H1 (cell line): ENCODE results near the gene ACOT11. TPM values are rescaled to one million over a fixed set of nuclear protein-coding genes. Genes with fewer than 3 reads are reported as not detected.
A peak's percentile ranks its signal among the peaks of the same experiment; 100 is the strongest.

Source experiments
- CTCF ChIA-PET: fragments of 300-600 bp; sonication (Branson Sonifier 250); formaldehyde crosslinking; loops from one replicate; lab custom pipeline; 2021; ENCODE audit not compliant: partially characterized antibody; lab: Charles Lee
- POLR2A ChIA-PET: fragments of 300-600 bp; sonication (Branson Sonifier 250); formaldehyde crosslinking; loops from one replicate; lab custom pipeline; 2021; ENCODE audit warnings: inconsistent platforms; ENCODE audit not compliant: partially characterized antibody; lab: Charles Lee
- DNase-seq, 2 experiments: peaks; one replicate each; pipeline versions ENCODE4 v3.0.0 to v3.0.0-alpha.2; 2010 to 2022; ENCODE audit warnings: low spot score in 2 of 2, low read depth in 1 of 2, mixed read lengths in 1 of 2
- FAIRE-seq: peaks from 2 replicates; lab custom pipeline; 2011; peaks lifted over from hg19 to GRCh38; lab: Jason Lieb, UNC
- H2AFZ ChIP-seq: 2 replicates; pipeline ENCODE4 v1.8.1; 2012; ENCODE audit warnings: low read length, inconsistent platforms
- H2AK5ac ChIP-seq: 2 replicates; pipeline ENCODE4 v1.6.1; 2013; ENCODE audit warnings: low read depth, low read length
- H2BK120ac ChIP-seq: replicated peaks from 2 replicates; pipeline ENCODE3; 2013; ENCODE audit warnings: low read depth, low read length, inconsistent platforms
- H2BK12ac ChIP-seq: 2 replicates; pipeline ENCODE4 v1.6.1; 2013; ENCODE audit warnings: low read depth, low read length
- H2BK15ac ChIP-seq: 2 replicates; pipeline ENCODE4 v1.6.1; 2013; ENCODE audit warnings: low read length
- H2BK20ac ChIP-seq: 2 replicates; pipeline ENCODE4 v1.6.1; 2013; ENCODE audit warnings: low read length
- H2BK5ac ChIP-seq: 2 replicates; pipeline ENCODE4 v1.6.1; 2013; ENCODE audit warnings: low read depth, low read length
- H3K14ac ChIP-seq: 2 replicates; pipeline ENCODE4 v1.6.1; 2013; ENCODE audit warnings: inconsistent platforms; ENCODE audit not compliant: insufficient read length
- H3K18ac ChIP-seq: 2 replicates; pipeline ENCODE4 v1.6.1; 2013; ENCODE audit warnings: low read length; ENCODE audit errors: extremely low read depth
- H3K23ac ChIP-seq: 2 replicates; pipeline ENCODE4 v1.6.1; 2013; ENCODE audit warnings: inconsistent platforms; ENCODE audit not compliant: insufficient read length
- H3K23me2 ChIP-seq: 2 replicates; pipeline ENCODE4 v1.6.1; 2013; ENCODE audit warnings: low read depth, low read length
- H3K27ac ChIP-seq: 2 replicates; pipeline ENCODE4 v1.6.1; 2011; ENCODE audit warnings: low read depth, low read length, inconsistent platforms
- H3K27me3 ChIP-seq, 4 experiments: replicated peaks in 1 of 4; 1 replicate in 1 of 4; 2 replicates in 3 of 4; pipeline versions ENCODE4 v1.6.1 to v1.8.1; 2011 to 2013; ENCODE audit warnings: low read length in 3 of 4, mild to moderate bottlenecking in 3 of 4, inconsistent platforms in 2 of 4, mixed read lengths in 2 of 4, moderate library complexity in 1 of 4; ENCODE audit not compliant: control insufficient read depth in 3 of 4, insufficient read depth in 3 of 4; ENCODE audit errors: extremely low read depth in 1 of 4
- H3K36me3 ChIP-seq, 4 experiments: 2 replicates each; pipeline versions ENCODE4 v1.6.1 to v1.8.1; 2011 to 2013; ENCODE audit warnings: mild to moderate bottlenecking in 4 of 4, low read length in 3 of 4, moderate library complexity in 2 of 4, control low read depth in 1 of 4, inconsistent platforms in 1 of 4; ENCODE audit not compliant: insufficient read depth in 4 of 4, control insufficient read depth in 2 of 4
- H3K4ac ChIP-seq: replicated peaks from 2 replicates; pipeline ENCODE3; 2013; ENCODE audit warnings: low read length, low read depth, mixed read lengths, inconsistent platforms; ENCODE audit not compliant: insufficient read length
- H3K4me1 ChIP-seq, 4 experiments: replicated peaks in 1 of 4; 1 replicate in 1 of 4; 2 replicates in 3 of 4; pipeline versions ENCODE4 v1.6.1 to v1.8.1; 2011 to 2013; ENCODE audit warnings: low read length in 3 of 4, inconsistent platforms in 2 of 4, mixed read lengths in 1 of 4; ENCODE audit not compliant: insufficient read depth in 4 of 4, control insufficient read depth in 3 of 4
- H3K4me2 ChIP-seq, 2 experiments: 2 replicates each; pipeline versions ENCODE4 v1.6.1 to v1.8.1; 2011 to 2013; ENCODE audit warnings: low read depth in 2 of 2, low read length in 2 of 2, control low read depth in 1 of 2, inconsistent platforms in 1 of 2, mild to moderate bottlenecking in 1 of 2; ENCODE audit not compliant: insufficient read depth in 1 of 2
- H3K4me3 ChIP-seq, 4 experiments: fragments of 200-600, 300-600 bp in 1 of 4; sonication (generic), shearing (Covaris generic), sonication (Bioruptor Twin) in 1 of 4; 2 replicates each; pipeline versions ENCODE4 v1.5.1 to v1.8.1; 2011 to 2016; ENCODE audit warnings: low read length in 4 of 4, low read depth in 3 of 4, control low read depth in 2 of 4, inconsistent platforms in 2 of 4, mild to moderate bottlenecking in 2 of 4, mixed read lengths in 1 of 4, moderate library complexity in 1 of 4; ENCODE audit not compliant: insufficient read depth in 2 of 4; ENCODE audit errors: extremely low read depth in 1 of 4
- H3K56ac ChIP-seq: replicated peaks from 2 replicates; pipeline ENCODE3; 2013; ENCODE audit warnings: low read depth, mild to moderate bottlenecking, mixed read lengths, low read length, inconsistent platforms; ENCODE audit not compliant: insufficient read length
- H3K79me1 ChIP-seq: 2 replicates; pipeline ENCODE4 v1.6.1; 2013; ENCODE audit warnings: low read depth, low read length, control low read depth
- H3K79me2 ChIP-seq, 2 experiments: 2 replicates each; pipeline versions ENCODE4 v1.6.1 to v1.8.1; 2012 to 2013; ENCODE audit warnings: low read length in 2 of 2, mild to moderate bottlenecking in 2 of 2, inconsistent platforms in 1 of 2; ENCODE audit not compliant: insufficient read depth in 2 of 2, control insufficient read depth in 1 of 2
- H3K9ac ChIP-seq, 4 experiments: replicated peaks in 1 of 4; 1 replicate in 1 of 4; 2 replicates in 3 of 4; pipeline versions ENCODE4 v1.6.1 to v1.8.1; 2011 to 2013; ENCODE audit warnings: low read depth in 3 of 4, low read length in 3 of 4, control low read depth in 2 of 4, mild to moderate bottlenecking in 2 of 4, moderate library complexity in 2 of 4, inconsistent platforms in 1 of 4; ENCODE audit errors: extremely low read depth in 1 of 4
- H3K9me3 ChIP-seq, 2 experiments: 2 replicates each; pipeline versions ENCODE4 v1.6.1 to v1.8.1; 2012 to 2013; ENCODE audit warnings: mild to moderate bottlenecking in 2 of 2, moderate library complexity in 2 of 2, control low read depth in 1 of 2, inconsistent platforms in 1 of 2, low read depth in 1 of 2, low read length in 1 of 2, mixed read lengths in 1 of 2; ENCODE audit not compliant: insufficient read depth in 2 of 2
- H4K20me1 ChIP-seq, 2 experiments: replicated peaks in 1 of 2; 2 replicates each; pipeline versions ENCODE3 to v1.8.1; 2011 to 2013; ENCODE audit warnings: inconsistent platforms in 2 of 2, low read length in 2 of 2, mild to moderate bottlenecking in 1 of 2; ENCODE audit not compliant: insufficient read depth in 2 of 2, control insufficient read depth in 1 of 2
- H4K5ac ChIP-seq: 2 replicates; pipeline ENCODE4 v1.6.1; 2013; ENCODE audit warnings: low read length, low read depth, mixed read lengths, inconsistent platforms; ENCODE audit not compliant: insufficient read length
- H4K8ac ChIP-seq: 2 replicates; pipeline ENCODE4 v1.8.0; 2013; ENCODE audit warnings: mild to moderate bottlenecking, moderate library complexity, low read length, inconsistent platforms; ENCODE audit not compliant: insufficient read depth; ENCODE audit errors: extremely low read depth
- H4K91ac ChIP-seq: replicated peaks from 2 replicates; pipeline ENCODE3; 2013; ENCODE audit warnings: low read length, mixed read lengths, inconsistent platforms; ENCODE audit not compliant: insufficient read length
- WGBS, 2 experiments: shearing (Covaris generic) in 1 of 2; methylation state at CpG; one replicate each; pipeline versions ENCODE4 v1.1.6 to v1.1.7; 2013 to 2015; ENCODE audit warnings: low lambda C conversion rate in 2 of 2, mixed read lengths in 2 of 2, inconsistent platforms in 1 of 2, low coverage in 1 of 2, missing lambda C conversion rate in 1 of 2; ENCODE audit not compliant: insufficient replicate concordance in 2 of 2, insufficient coverage in 1 of 2, insufficient read length in 1 of 2; ENCODE audit errors: extremely low coverage in 1 of 2, missing lambda C conversion rate in 1 of 2; 5-methylcytosine and 5-hydroxymethylcytosine counted together
- polyA plus RNA-seq, 7 experiments: library from polyadenylated mRNA; depleted of rRNA in 3 of 7; stranded (reverse) in 5 of 7; unstranded in 2 of 7; fragments of >200 nt in 5 of 7; fragments of 200-250 nt in 2 of 7; gene quantifications; 1 replicate in 5 of 7; 2 replicates in 1 of 7; 4 replicates in 1 of 7; pipeline versions ENCODE4 v1.2.1 to v1.2.3, GENCODE V29; 2011 to 2013; ENCODE audit warnings: missing spikeins in 2 of 7, mixed read lengths in 2 of 7
- total RNA-seq: library from RNA; stranded (reverse); fragmentation: NEBNext Ultra II Directional; extraction: Animal tissue kit (Norgen Biotek cat#: 25700); gene quantifications from 2 replicates; pipeline ENCODE4 v1.2.1, GENCODE V29; 2021

The ACOT11 gene
- total and polyA plus RNA-seq, 2 of the 8 experiments (the other 6 are each of a cell fraction or from before 2014, with no cell fraction given): 3.8 to 4.5 TPM

DNA sequence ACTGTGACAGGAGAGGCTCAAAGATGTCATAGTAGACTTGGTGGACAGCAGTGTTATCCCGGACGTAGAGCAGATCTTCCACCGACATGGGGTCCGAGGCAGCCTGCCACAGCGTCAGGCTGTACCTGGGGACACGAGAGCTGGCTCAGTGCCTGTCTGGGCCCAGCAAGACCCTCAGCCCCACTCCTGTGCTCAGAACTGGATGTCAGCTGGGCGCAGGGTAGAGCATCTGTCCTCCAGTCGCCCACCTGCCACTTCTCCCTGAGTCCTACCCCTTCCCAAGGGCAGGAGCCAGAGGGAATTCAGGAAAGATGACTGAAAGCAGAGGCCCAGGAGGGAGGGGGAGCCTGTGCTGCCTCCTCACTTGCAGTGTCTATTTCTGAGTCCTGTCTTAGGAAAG, 63.6 kb downstream of the ACOT11 start:
- no peak for DNase-seq
- FAIRE-seq: no peak
- Histone ChIP-seq H2BK120ac (no peak overlapping the region), H2AK5ac (peak overlapping the region; percentile 83), H2AFZ (no peak overlapping the region), H3K79me2 (no peaks in the 10 kb centered on the region), H3K27ac (no peak overlapping the region; the same call in 1 of the 2 replicates), H3K9me3 (no peaks in the 10 kb centered on the region), H3K23ac (no peak overlapping the region), H4K8ac (no peak overlapping the region), H3K4me1 (peaks cover 5 to 18% (median 11%) of the 10 kb centered on the region in 4 experiments), H2BK5ac (peak overlapping the region; percentile 26), H3K18ac (0 out of 2 replicates have a peak overlapping the region, but pooled peaks have one; percentile 13), H3K14ac (peak overlapping the region; percentile 67), H4K20me1 (peaks cover 0 to 2% of the 10 kb centered on the region in 2 experiments), H3K79me1 (no peaks in the 10 kb centered on the region), H3K4me3 (no peak overlapping the region), H2BK12ac (peak overlapping the region; percentile 93), H2BK15ac (no peak overlapping the region; the same call in 1 of the 2 replicates), H3K4me2 (no peak overlapping the region), H2BK20ac (0 out of 2 replicates have a peak overlapping the region, but pooled peaks have one; percentile 93), H3K56ac (no peak overlapping the region), H3K9ac (no peak overlapping the region), H4K91ac (peak overlapping the region; percentile 46), H3K4ac (peak overlapping the region; percentile 66), H3K36me3 (no peaks in the 10 kb centered on the region), H3K23me2 (0 out of 2 replicates have a peak, but pooled peaks cover 3% of the 10 kb centered on the region), H4K5ac (peak overlapping the region; percentile 29), H3K27me3 (no peaks in the 10 kb centered on the region)
- 91% methylated on average over 8 of the region's 8 CpGs; no CpG with 5 or more reads in 1 of the 2 experiments for WGBS, 2 experiments
- CTCF ChIA-PET: interaction anchor here (1.2 to 1.8 kb wide), 3 partner anchors 96 to 198 kb away, joined by 3 to 5 read pairs (median 4); no protein-coding TSS in a partner anchor
- POLR2A ChIA-PET: interaction anchor here (1.2 kb wide), 1 partner anchor 26 kb away, joined by 3 read pairs; no protein-coding TSS in a partner anchor
